Caki2 (cell line): ENCODE measurements around the gene MYO1G. TPM values are rescaled to one million over a fixed set of nuclear protein-coding genes. Genes with fewer than 3 reads are reported as not detected.
A peak's percentile ranks its signal among the peaks of the same experiment; 100 is the strongest.
"Not testable (repeated sequence)": the region's sequence is repeated elsewhere in the genome, so short reads cannot be mapped to it uniquely, and the experiment has no call there.

Source experiments
- DNase-seq: peaks from one replicate; pipeline ENCODE4 v3.0.0-alpha.2; 2015; ENCODE audit warnings: low read depth
- in situ Hi-C: cut with HindIII; loops from 2 replicates; pipeline ENCODE4 v1.10.0; 2016; ENCODE audit warnings: low sequenced_read_pairs, low pct_unique_long_range_greater_than_20kb, mixed read lengths
- total RNA-seq: library from RNA; depleted of rRNA; stranded (reverse); fragments of >200 nt; shearing (Covaris generic); gene quantifications from 2 replicates; pipeline ENCODE4 v1.2.3, GENCODE V29; 2014; ENCODE audit warnings: low replicate concordance

Gene MYO1G
- total RNA-seq, 1 experiment from 2014 or later = not detected

DNA sequence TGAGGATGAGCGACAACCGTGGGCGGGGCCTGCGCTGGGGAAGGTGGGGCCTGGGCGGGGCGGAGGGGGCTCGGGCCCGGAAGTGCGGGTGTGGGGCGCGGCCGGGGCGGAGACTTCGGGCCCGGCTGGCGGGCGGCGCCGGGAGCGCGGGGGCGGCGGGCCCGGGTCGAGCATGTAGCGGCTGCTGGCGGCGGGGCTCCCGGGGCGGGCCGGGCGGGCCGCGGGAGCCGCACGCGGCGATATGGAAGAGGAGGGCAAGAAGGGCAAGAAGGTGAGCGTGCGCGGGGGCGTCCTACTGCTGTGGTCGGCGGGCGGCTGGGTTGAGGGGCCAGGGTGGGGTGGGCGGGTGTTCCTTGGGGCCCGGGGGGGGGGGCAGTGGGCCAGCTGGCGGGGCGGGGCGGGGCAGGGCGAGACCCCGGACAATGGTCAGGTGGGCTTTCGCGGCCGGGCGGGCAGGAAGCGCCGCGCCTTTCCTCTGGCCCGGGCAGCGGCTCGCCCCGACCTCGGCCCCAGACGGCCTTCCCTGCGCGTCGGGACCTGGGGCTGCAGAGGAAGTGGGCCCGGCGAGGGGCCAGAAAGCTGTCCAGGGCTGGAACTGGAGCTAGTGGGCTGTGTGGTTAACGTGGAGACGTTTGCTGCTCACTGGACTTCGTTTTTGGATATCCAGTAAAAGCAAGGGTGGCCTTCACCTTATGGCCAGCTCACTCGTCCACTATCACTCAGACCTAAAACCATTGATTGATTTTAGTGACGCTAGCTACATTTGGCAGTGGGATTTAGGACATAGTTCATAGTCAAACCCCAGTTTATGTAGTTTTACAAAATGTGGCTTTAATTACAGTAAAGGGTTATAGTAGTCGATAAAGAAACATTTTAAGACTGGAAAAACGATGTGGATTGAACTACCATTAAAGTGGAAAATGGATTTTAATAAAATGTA, 21.5 kb upstream of the MYO1G start, which contains the start of gene CCM2:
TSS of gene CCM2 (plus strand) at position 109 of the 940 bp plus-strand sequence. CDS start at position 242, 133 bp downstream.
- peak; percentile 22 for DNase-seq
- in situ Hi-C loops = no loop called here

GRCh38 chr7:44999245-45000092, 20.7 kb upstream of the MYO1G start:
- in situ Hi-C loops = no loop called here

DNA sequence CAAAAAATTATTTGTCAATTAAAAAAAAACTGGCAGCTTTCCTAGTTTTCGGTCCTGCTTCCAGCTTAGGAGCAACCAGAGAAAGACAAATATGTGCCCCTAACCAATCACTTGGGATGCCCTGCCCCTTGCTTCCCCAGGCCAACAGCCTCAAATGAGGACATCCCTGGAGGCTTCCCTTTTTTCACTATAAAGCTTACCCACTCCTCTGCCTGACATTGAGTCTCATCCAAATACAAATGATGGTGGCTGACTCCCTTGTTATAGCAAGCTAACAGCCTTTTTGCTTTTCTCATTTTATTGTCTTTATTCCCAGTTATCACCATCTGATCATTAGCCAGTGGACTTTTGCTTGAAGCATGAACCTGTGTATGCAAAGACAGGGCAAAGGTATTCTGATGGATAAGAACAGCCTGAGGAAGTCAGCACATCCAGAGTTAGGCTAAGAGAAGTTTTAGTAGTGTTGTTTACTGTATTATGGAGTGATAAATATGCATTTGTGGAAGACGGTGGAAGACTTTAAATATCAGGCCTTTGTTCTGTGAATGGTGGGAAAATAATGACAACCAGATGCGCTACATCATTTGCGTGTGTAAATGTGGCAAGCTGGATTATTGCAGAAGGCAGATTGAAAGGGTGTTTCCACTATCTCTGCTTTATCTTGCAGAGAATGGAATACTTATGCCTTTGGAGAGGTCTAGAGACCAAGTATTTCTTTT, 19.5 kb upstream of the MYO1G start:
- in situ Hi-C loops = no loop called here

More at GRCh38 chr7:44999245-45000092, 20.7 kb upstream of the MYO1G start:
- peak; percentile 100 for DNase-seq

DNA sequence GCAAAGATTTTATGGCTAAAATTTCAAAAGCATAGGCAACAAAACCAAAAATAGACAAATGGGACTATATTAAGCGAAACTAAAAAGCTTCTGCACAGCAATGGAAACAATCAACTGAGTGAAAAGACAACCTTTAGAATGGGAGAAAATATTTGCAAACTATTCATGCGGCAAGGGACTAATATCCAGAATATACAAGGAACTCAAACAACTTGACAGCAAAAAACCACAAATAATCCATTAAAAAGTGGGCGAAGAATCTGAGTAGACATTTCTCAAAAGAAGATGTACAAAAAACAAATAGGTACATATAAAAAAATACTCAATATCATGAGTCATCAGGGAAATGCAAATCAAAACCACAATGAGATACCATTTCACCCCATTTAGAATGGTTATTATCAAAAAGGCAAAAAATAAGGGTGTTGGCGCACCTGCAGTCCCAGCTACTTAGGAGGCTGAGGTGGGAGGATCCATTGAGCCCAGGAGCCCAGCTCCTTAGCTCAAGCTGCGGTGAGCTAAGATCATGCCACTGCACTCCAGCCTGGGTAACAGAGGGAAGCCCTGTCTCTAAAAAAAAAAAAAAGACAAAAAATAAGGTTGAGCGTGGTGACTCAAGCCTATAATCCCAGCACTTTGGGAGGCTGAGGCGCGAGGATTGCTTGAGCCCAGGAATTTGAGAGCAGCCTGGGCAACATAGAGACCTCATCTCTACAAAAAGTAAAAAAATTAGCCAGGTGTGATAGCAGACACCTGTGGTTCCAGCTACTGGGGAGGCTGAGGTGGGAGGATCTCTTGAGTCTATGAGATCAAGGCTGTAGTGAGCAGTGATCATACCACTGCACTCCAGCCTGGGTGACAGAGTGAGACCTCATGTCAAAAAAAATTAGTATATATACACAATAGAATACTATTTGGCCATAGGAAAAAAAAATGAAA, 17.0 kb upstream of the MYO1G start:
- DNase-seq = no peak
- in situ Hi-C loops = no loop called here

More for the DNA sequence above, 19.5 kb upstream of the MYO1G start:
- no peak for DNase-seq

- in situ Hi-C loops = no loop called here
- DNase-seq = no peak
Measured at GRCh38 chr7:44994877-44995554, 16.2 kb upstream of the MYO1G start.

DNA sequence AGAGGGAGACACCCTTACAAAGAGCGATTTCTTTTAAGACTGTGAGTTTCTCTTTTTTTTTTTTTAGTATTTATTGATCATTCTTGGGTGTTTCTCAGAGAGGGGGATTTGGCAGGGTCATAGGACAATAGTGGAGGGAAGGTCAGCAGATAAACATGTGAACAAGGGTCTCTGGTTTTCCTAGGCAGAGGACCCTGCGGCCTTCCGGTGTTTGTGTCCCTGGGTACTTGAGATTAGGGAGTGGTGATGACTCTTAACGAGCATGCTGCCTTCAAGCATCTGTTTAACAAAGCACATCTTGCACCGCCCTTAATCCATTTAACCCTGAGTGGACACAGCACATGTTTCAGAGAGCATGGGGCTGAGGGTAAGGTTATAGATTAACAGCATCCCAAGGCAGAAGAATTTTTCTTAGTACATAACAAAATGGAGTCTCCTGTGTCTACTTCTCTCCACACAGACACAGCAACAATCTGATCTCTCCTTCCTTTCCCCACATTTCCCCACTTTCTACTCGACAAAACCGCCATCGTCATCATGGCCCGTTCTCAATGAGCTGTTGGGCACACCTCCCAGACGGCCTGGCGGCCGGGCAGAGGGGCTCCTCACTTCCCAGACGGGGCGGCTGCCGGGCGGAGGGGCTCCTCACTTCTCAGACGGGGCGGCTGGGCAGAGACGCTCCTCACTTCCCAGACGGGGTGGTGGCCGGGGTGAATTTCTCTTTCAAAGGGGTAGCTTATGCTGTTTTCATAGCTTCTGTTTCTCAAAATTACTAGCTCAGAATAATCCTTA, 13.4 kb upstream of the MYO1G start:
- in situ Hi-C loops = not testable (repeated sequence)

DNA sequence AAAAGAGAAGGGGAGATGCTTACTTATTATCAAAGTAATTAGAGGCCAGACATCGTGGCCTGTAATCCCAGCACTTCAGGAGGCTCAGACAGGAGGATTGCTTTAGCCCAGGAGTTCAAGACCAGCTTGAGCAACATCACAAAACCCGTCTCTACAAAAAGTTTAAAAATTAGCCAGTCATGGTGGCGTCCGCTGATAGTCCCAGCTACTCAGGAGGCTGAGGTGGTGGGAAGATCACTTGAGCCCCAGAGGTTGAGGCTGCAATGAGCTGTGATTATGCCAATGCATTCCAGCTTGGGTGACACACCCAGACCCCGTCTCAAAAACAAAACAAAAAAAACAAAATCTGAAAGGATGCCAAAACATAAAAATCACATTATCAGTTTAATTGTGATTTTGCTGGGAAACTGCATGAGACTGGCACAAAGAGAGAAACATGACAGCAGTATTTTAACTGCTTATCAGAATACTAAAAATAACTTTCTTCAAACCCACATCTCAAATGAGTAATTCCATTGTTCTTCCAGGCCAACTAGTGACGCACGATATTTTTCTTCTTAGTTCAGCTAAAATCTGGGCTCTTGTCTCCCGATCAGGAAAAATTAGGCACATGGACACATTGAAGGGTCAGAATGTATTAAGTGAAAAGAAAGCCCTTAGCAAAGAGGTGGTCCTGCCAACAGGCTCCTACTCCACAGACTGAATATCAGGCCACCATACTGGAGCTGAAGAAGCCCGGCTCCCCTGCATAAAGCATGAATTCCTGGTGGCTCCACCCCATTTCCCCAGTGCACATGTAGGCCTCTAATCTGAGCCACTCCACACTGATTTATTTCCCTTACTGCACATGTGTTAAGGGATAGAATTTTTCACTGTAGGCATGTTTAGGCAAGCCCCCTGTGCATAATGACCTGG, 11.6 kb upstream of the MYO1G start:
- in situ Hi-C loops = no loop called here
- DNase-seq = no peak

More for the DNA sequence above, 13.4 kb upstream of the MYO1G start:
- DNase-seq = not testable (repeated sequence)

GRCh38 chr7:44989132-44989531, 10.3 kb upstream of the MYO1G start:
- in situ Hi-C loops = no loop called here
- no peak for DNase-seq

DNA sequence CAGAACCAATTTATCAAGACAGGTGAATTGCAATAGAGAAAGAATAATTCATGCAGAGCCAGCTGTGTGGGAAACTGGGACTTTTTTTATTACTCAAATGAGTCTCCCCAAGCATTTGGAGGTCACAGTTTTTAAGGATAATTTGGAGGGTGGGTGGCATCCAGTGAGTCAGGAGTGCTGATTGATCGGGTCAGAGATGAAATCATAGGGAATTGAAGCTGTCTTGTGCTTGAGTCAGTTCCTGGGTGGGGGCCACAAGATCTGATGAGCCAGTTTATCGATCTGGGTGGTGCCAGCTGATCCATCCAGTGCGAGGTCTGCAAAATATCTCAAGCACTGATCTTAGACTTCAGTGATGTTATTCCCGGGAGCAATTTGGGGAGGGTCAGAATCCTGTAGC, 9.9 kb upstream of the MYO1G start:
- in situ Hi-C loops = no loop called here
- DNase-seq = no peak

DNA sequence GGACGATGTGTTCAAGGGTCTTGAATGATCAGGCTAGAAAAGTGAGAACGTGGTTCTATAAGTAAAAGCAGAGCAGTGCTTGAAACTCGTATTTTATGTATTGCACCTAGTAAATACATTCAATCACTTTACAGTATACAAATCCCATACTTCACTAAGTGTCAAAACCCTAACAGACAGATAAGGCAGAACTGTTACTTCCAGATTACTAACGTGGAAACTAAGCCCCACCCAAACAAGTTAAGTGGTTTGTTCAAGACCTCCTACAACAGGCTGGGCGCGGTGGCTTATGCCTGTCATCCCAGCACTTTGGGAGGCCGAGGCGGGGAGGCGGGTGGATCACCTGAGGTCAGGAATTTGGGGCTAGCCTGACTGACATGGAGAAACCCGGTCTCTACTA, 9.2 kb upstream of the MYO1G start:
- in situ Hi-C loops = no loop called here
- no peak for DNase-seq

DNA sequence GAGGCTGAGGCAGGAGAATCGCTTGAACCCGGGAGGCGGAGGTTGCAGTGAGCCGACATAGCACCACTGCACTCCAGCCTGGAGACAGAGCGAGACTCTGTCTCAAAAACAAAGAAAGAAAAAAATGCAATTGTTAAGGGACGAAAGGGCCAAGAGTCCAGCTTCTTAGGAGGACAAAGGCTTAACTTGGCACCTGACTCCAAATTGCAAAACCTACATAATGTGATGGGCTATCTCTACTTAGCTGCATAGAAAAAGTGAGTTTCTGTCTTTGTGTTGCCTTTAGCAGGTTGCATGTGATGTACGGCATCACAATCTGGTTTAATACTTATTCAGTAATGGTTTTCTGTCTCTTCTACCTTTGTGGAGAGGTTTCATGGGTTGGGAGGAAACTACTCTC, 8.6 kb upstream of the MYO1G start:
- in situ Hi-C loops = no loop called here
- no peak for DNase-seq

GRCh38 chr7:44986218-44987053, 7.6 kb upstream of the MYO1G start:
- in situ Hi-C loops = no loop called here
- DNase-seq = peak; percentile 93

DNA sequence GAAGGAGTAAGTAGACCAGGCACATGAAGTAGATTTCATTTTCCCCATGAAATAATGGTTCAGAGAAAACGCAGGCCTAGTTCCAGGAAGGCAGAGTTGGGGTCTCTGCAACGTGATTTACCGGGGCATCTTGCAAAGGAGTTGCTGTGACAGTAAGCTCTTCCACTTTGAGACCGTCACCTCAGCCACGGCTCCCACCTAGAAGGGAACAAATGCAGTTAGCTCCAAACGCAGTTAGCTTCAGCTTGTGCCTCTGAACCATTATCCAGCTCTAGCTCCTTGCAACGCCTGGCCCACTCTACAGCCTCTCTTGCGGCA, 7.0 kb upstream of the MYO1G start:
- in situ Hi-C loops = no loop called here
- DNase-seq = no peak

DNA sequence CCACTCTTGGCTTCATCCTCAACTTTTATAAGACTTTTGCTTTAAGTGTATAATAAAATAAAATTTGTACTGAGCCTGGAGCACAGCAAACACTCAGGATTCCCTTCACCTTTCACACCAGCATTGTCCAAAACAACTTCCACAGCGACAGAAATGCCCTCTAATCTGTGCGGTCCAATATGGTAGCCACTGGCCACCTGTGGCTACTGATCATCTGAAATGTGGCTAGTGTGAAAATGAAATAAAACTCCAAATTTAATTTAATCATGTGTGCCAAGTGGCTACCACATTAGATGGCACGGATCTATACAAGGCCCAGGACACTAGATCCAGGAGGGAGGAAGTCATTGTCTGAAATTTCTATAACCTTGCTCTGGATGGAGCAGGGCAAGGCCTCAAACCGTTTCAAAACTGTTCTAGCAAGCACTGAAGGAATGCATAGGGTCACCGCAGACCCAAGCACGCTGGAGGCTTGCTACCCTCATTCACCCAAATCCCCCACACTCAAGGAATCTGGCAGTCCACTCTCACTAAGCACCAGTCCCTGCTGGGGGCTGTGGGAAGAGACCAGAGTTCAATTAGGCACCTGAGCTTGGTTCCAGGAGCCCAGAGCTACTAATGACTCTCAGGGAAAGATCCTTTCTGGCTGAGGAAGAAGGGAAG, 6.3 kb upstream of the MYO1G start:
- in situ Hi-C loops = no loop called here
- DNase-seq = no peak
